Measurements from ENCODE around the gene IL36RN. TPM values are rescaled to one million over a fixed set of nuclear protein-coding genes. Genes with fewer than 3 reads are reported as not detected.

IL36RN gene
- total and polyA plus RNA-seq, 2 of the 13 experiments (the other 11 are each of a cell fraction or from before 2014, with no cell fraction given), result not detected

DNA sequence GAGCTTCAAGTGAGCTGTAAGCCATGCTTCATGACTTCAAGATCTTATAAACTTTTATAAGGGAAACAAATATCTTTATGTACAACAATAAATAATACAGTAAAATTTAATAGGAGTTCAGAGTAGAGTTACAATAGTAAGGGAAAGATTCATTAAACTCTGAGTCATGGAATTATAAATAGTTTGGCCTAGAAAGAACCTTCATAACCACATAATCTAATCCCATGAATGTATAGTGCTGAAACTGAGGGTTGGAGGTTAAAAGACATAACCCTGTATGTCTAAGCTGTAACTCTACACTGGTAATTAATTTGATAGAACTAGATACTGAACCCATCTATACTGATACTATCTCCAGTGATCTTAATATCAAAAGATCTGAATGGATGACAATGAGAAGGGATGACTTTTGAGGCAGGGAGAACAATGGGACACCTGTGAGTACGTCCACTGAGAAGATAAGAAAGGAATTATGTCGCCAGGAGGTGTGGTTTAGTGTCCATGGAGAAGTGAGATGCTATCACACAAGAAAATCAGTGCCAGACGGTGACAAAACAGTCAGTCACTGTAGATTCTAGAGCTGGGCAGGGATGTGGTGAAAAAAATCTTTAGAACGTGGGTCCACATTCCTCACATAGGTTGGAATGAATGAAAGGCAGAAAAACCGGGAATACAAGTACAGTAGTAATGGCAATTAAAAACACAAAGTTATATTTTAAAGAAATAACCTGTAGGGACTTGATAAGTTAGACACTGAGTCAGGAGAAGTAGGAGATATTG lies 9.9 kb downstream of the IL36RN start:
- no TSS peak for BruUV-seq (replicated peaks)
- H3K9me3 ChIP-seq (ENCODE audit: low read length), result no peaks in the 10 kb centered on the region
- H3K4me1 ChIP-seq (ENCODE audit: insufficient read depth, low read length), result no peaks in the 10 kb centered on the region
- POLR2A ChIA-PET, result interaction anchor here (0.6 kb wide), 1 partner anchor 136 kb away, joined by 3 read pairs; no protein-coding TSS in a partner anchor
- H2AFZ ChIP-seq (ENCODE audit: low read length), result no peak overlapping the region
- TF ChIP-seq HNRNPK (IDR thresholded peaks at IDR 0.05; ENCODE audit: low read depth, low read length, poor library complexity, severe bottlenecking) (no peak), ZNF335 (CRISPR knock-in tag; IDR thresholded peaks at IDR 0.05) (no peak), MTF1 (CRISPR knock-in tag; IDR thresholded peaks at IDR 0.05) (no peak), NFE2 (CRISPR knock-in tag; IDR thresholded peaks at IDR 0.05) (no peak), ZMAT3 (CRISPR knock-in tag; conservative IDR thresholded peaks at IDR 0.05) (no peak), TEAD2 (CRISPR knock-in tag; IDR thresholded peaks at IDR 0.05) (no peak), SRSF1 (optimal IDR thresholded peaks at IDR 0.05; ENCODE audit: low read depth, low read length) (no peak), WIZ (CRISPR knock-in tag; IDR thresholded peaks at IDR 0.05) (no peak)
- TF ChIP-seq, protein P1, sequence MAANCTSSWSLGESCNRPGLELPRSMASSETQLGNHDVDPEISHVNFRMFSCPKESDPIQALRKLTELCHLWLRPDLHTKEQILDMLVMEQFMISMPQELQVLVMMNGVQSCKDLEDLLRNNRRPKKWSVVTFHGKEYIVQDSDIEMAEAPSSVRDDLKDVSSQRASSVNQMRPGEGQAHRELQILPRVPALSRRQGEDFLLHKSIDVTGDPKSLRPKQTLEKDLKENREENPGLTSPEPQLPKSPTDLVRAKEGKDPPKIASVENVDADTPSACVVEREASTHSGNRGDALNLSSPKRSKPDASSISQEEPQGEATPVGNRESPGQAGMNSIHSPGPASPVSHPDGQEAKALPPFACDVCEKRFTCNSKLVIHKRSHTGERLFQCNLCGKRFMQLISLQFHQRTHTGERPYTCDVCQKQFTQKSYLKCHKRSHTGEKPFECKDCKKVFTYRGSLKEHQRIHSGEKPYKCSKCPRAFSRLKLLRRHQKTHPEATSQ (CRISPR knock-in tag; IDR thresholded peaks at IDR 0.05; ENCODE audit: borderline replicate concordance), result no peak
- TF ChIP-seq, protein P2, sequence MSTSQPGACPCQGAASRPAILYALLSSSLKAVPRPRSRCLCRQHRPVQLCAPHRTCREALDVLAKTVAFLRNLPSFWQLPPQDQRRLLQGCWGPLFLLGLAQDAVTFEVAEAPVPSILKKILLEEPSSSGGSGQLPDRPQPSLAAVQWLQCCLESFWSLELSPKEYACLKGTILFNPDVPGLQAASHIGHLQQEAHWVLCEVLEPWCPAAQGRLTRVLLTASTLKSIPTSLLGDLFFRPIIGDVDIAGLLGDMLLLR (CRISPR knock-in tag; IDR thresholded peaks at IDR 0.05), result no peak
- TF ChIP-seq, protein P3, sequence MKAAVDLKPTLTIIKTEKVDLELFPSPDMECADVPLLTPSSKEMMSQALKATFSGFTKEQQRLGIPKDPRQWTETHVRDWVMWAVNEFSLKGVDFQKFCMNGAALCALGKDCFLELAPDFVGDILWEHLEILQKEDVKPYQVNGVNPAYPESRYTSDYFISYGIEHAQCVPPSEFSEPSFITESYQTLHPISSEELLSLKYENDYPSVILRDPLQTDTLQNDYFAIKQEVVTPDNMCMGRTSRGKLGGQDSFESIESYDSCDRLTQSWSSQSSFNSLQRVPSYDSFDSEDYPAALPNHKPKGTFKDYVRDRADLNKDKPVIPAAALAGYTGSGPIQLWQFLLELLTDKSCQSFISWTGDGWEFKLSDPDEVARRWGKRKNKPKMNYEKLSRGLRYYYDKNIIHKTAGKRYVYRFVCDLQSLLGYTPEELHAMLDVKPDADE (CRISPR knock-in tag; IDR thresholded peaks at IDR 0.05), result no peak
- TF ChIP-seq, protein P4, sequence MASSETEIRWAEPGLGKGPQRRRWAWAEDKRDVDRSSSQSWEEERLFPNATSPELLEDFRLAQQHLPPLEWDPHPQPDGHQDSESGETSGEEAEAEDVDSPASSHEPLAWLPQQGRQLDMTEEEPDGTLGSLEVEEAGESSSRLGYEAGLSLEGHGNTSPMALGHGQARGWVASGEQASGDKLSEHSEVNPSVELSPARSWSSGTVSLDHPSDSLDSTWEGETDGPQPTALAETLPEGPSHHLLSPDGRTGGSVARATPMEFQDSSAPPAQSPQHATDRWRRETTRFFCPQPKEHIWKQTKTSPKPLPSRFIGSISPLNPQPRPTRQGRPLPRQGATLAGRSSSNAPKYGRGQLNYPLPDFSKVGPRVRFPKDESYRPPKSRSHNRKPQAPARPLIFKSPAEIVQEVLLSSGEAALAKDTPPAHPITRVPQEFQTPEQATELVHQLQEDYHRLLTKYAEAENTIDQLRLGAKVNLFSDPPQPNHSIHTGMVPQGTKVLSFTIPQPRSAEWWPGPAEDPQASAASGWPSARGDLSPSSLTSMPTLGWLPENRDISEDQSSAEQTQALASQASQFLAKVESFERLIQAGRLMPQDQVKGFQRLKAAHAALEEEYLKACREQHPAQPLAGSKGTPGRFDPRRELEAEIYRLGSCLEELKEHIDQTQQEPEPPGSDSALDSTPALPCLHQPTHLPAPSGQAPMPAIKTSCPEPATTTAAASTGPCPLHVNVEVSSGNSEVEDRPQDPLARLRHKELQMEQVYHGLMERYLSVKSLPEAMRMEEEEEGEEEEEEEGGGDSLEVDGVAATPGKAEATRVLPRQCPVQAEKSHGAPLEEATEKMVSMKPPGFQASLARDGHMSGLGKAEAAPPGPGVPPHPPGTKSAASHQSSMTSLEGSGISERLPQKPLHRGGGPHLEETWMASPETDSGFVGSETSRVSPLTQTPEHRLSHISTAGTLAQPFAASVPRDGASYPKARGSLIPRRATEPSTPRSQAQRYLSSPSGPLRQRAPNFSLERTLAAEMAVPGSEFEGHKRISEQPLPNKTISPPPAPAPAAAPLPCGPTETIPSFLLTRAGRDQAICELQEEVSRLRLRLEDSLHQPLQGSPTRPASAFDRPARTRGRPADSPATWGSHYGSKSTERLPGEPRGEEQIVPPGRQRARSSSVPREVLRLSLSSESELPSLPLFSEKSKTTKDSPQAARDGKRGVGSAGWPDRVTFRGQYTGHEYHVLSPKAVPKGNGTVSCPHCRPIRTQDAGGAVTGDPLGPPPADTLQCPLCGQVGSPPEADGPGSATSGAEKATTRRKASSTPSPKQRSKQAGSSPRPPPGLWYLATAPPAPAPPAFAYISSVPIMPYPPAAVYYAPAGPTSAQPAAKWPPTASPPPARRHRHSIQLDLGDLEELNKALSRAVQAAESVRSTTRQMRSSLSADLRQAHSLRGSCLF (CRISPR knock-in tag; IDR thresholded peaks at IDR 0.05; ENCODE audit: borderline replicate concordance), result no peak
- TF ChIP-seq, protein P5, sequence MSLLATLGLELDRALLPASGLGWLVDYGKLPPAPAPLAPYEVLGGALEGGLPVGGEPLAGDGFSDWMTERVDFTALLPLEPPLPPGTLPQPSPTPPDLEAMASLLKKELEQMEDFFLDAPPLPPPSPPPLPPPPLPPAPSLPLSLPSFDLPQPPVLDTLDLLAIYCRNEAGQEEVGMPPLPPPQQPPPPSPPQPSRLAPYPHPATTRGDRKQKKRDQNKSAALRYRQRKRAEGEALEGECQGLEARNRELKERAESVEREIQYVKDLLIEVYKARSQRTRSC (CRISPR knock-in tag; IDR thresholded peaks at IDR 0.05; ENCODE audit: low read depth), result no peak
- TF ChIP-seq, protein P6, sequence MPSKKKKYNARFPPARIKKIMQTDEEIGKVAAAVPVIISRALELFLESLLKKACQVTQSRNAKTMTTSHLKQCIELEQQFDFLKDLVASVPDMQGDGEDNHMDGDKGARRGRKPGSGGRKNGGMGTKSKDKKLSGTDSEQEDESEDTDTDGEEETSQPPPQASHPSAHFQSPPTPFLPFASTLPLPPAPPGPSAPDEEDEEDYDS (CRISPR knock-in tag; IDR thresholded peaks at IDR 0.05), result no peak
- H3K27me3 ChIP-seq (ENCODE audit: control insufficient read depth in 1 of 2, insufficient read depth in 2 of 2, low read length in 2 of 2), result peaks cover 0 to 2% of the 10 kb centered on the region in 2 experiments; a peak in 2 of 5 replicates
- CTCF ChIA-PET (ENCODE audit: low intra/inter-chr PET ratio, low total read pairs), result no interaction called here
- no peaks in the 10 kb centered on the region for H3K79me2 ChIP-seq (ENCODE audit: insufficient read depth, low read length)
- H3K36me3 ChIP-seq (replicated peaks in 1 of 2; ENCODE audit: control insufficient read depth in 1 of 2, insufficient read depth in 2 of 2, low read length in 2 of 2), result no peaks in the 10 kb centered on the region
- no peak overlapping the region for H3K27ac ChIP-seq (ENCODE audit: extremely low read length, insufficient read depth, low read length)
- under 1% methylated on average over 5 of the region's 5 CpGs for WGBS (ENCODE audit: low lambda C conversion rate)
- no peak overlapping the region for H3K4me2 ChIP-seq (ENCODE audit: low read depth, low read length)
- H4K20me1 ChIP-seq (ENCODE audit: insufficient read depth, low read length), result no peaks in the 10 kb centered on the region
- H3K9ac ChIP-seq (ENCODE audit: insufficient read depth, low read depth, low read length), result no peak overlapping the region
- no peak for FAIRE-seq
- in situ Hi-C loops (cut with HindIII; ENCODE audit: extremely low pct_ligation_motif_present, low pct_unique_long_range_greater_than_20kb), result no loop called here
- H3K4me3 ChIP-seq (replicated peaks in 1 of 3; ENCODE audit: insufficient read depth in 1 of 3, low read depth in 2 of 3, low read length in 3 of 3), result no peak overlapping the region
- no peak for DNase-seq (ENCODE audit: low spot score)
- no peak for ATAC-seq
- intact Hi-C loops (cut with micrococcal nuclease; ENCODE audit: unreplicated experiment), result no loop called here

Data from HepG2 (cell line).